ENCODE data around the gene HMG20A.

Gene HMG20A

DNA sequence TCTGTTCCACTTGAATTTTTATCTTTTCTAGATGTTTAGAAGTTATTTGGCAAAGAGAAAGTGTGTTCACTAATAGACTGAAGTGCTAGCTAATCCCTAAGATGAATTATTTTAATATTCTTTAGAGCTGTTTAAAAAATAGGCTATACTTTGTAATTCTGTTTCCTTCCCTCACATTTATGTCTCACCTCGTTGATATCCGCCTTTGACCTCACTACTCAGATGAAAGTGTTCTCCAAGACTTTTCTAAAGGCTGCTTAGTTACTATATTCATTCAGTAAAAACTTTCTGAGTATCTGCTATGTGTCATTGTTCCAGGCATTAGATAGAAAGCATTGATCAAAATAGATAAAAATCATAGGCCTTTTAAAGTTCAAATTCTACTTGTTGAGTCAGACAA lies 38.3 kb downstream of the HMG20A start:
- Histone ChIP-seq H2AFZ (ENCODE audit: low read length) (no peak overlapping the region), H3K4me3 (ENCODE audit: low read length, poor library complexity, severe bottlenecking) (no peak overlapping the region), H3K27me3 (ENCODE audit: insufficient read depth, low read length, poor library complexity, severe bottlenecking) (no peaks in the 10 kb centered on the region), H3K9me2 (replicated peaks; ENCODE audit: low read depth, low read length) (no peaks in the 10 kb centered on the region), H3K4me2 (ENCODE audit: low read depth, low read length, poor library complexity, severe bottlenecking) (no peak overlapping the region), H3K9me3 (ENCODE audit: insufficient read depth, low read depth, low read length) (no peaks in the 10 kb centered on the region), H3K9ac (ENCODE audit: low read depth, low read length, poor library complexity, severe bottlenecking) (no peak overlapping the region), H3K36me3 (ENCODE audit: insufficient read depth, low read length) (peaks cover 42% of the 10 kb centered on the region; the same call in 1 of the 2 replicates), H3K79me2 (ENCODE audit: insufficient read depth, low read length) (no peaks in the 10 kb centered on the region), H3K4me1 (ENCODE audit: insufficient read depth, low read length, poor library complexity, severe bottlenecking) (peaks cover 17% of the 10 kb centered on the region), H3F3A (ENCODE audit: low read depth) (0 out of 2 replicates have a peak, but pooled peaks cover 4% of the 10 kb centered on the region), H4K20me1 (ENCODE audit: insufficient read depth, low read length, poor library complexity, severe bottlenecking) (no peaks in the 10 kb centered on the region)
- no peak for TF ChIP-seq EZH2phosphoT487 (IDR thresholded peaks at IDR 0.05; ENCODE audit: borderline replicate concordance)
- TF ChIP-seq, protein P1, sequence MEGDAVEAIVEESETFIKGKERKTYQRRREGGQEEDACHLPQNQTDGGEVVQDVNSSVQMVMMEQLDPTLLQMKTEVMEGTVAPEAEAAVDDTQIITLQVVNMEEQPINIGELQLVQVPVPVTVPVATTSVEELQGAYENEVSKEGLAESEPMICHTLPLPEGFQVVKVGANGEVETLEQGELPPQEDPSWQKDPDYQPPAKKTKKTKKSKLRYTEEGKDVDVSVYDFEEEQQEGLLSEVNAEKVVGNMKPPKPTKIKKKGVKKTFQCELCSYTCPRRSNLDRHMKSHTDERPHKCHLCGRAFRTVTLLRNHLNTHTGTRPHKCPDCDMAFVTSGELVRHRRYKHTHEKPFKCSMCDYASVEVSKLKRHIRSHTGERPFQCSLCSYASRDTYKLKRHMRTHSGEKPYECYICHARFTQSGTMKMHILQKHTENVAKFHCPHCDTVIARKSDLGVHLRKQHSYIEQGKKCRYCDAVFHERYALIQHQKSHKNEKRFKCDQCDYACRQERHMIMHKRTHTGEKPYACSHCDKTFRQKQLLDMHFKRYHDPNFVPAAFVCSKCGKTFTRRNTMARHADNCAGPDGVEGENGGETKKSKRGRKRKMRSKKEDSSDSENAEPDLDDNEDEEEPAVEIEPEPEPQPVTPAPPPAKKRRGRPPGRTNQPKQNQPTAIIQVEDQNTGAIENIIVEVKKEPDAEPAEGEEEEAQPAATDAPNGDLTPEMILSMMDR (conservative IDR thresholded peaks at IDR 0.05; ENCODE audit: low read length): no peak

DNA sequence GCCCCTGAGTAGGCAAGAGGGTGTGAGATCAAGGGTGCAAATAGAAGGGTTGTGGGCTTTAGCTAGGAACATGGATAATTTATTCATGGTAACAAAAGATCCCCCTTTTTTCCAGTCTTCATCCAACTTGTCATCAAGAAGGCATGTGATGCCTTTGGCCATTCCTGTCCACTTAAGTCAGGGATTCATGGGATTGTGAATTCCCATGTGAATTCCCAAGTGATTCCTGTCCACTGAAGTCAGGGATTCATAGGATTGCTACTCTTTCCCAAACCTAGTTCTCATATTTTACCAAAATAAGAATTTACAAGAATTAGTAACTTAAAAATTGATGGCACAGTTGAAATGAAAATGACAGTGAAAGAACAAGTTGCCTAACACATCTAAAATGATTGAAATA lies 40.8 kb downstream of the HMG20A start:
- Histone ChIP-seq H3K9ac (ENCODE audit: low read depth, low read length, poor library complexity, severe bottlenecking) (no peak overlapping the region), H3K79me2 (ENCODE audit: insufficient read depth, low read length) (no peaks in the 10 kb centered on the region), H3K4me1 (ENCODE audit: insufficient read depth, low read length, poor library complexity, severe bottlenecking) (peaks cover 17% of the 10 kb centered on the region)

DNA sequence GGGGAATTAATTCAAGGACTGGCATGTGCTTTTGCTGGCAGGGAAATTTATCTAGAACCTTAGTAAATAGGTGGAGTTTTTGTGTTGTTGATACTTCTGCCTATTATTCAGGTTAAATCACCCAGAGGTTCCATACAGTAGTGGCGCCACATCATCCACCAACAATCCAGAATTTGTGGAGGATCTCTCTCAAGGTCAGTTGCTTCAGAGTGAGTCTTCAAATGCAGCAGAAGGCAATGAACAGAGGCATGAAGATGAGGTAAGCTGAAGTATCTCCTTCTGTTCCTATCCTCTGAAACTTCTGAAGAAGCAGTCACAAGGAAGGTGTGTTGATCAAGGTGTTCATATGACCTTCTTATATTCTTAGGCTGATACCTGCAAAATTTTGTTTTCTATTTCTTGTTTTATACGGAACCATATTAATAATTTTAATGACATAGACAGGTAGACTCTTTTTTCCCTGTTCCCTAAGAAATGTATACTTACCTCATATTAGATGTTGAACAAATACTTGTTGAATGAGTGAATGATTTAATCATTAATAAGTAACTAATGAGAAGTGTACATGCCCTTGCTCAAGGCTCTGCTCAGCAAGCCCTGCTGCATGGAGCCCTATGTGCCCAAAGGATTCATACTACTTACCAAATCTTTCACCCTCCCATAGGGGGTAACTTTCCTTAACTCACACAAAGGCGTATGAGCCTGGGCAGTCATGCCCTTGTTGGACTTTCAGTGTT lies 43.6 kb downstream of the HMG20A start:
- H3K36me3 ChIP-seq (ENCODE audit: insufficient read depth, low read length): peaks cover 79% of the 10 kb centered on the region
- H3K4me2 ChIP-seq (ENCODE audit: low read depth, low read length, poor library complexity, severe bottlenecking): no peak overlapping the region
- H3K9me3 ChIP-seq (ENCODE audit: insufficient read depth, low read depth, low read length): no peaks in the 10 kb centered on the region
- H3K9me2 ChIP-seq (replicated peaks; ENCODE audit: low read depth, low read length): no peaks in the 10 kb centered on the region
- H3K79me2 ChIP-seq (ENCODE audit: insufficient read depth, low read length): no peaks in the 10 kb centered on the region
- H3K4me1 ChIP-seq (ENCODE audit: insufficient read depth, low read length, poor library complexity, severe bottlenecking): no peaks in the 10 kb centered on the region
- TF ChIP-seq, protein P1 (conservative IDR thresholded peaks at IDR 0.05; ENCODE audit: low read length): no peak
- TF ChIP-seq EZH2phosphoT487 (IDR thresholded peaks at IDR 0.05; ENCODE audit: borderline replicate concordance): no peak
- no peak overlapping the region for H2AFZ ChIP-seq (ENCODE audit: low read length)
- H3F3A ChIP-seq (ENCODE audit: low read depth): no peaks in the 10 kb centered on the region
- H3K27me3 ChIP-seq (ENCODE audit: insufficient read depth, low read length, poor library complexity, severe bottlenecking): no peaks in the 10 kb centered on the region
- no peaks in the 10 kb centered on the region for H4K20me1 ChIP-seq (ENCODE audit: insufficient read depth, low read length, poor library complexity, severe bottlenecking)
- no peak overlapping the region for H3K4me3 ChIP-seq (ENCODE audit: low read length, poor library complexity, severe bottlenecking)
- H3K9ac ChIP-seq (ENCODE audit: low read depth, low read length, poor library complexity, severe bottlenecking): no peak overlapping the region

More for the DNA sequence above, 40.8 kb downstream of the HMG20A start:
- H3K27me3 ChIP-seq (ENCODE audit: insufficient read depth, low read length, poor library complexity, severe bottlenecking): no peaks in the 10 kb centered on the region
- H3K36me3 ChIP-seq (ENCODE audit: insufficient read depth, low read length): peaks cover 64% of the 10 kb centered on the region
- no peaks in the 10 kb centered on the region for H4K20me1 ChIP-seq (ENCODE audit: insufficient read depth, low read length, poor library complexity, severe bottlenecking)
- 0 out of 2 replicates have a peak, but pooled peaks cover 4% of the 10 kb centered on the region for H3F3A ChIP-seq (ENCODE audit: low read depth)
- H3K4me3 ChIP-seq (ENCODE audit: low read length, poor library complexity, severe bottlenecking): no peak overlapping the region
- H3K4me2 ChIP-seq (ENCODE audit: low read depth, low read length, poor library complexity, severe bottlenecking): no peak overlapping the region
- H2AFZ ChIP-seq (ENCODE audit: low read length): no peak overlapping the region
- TF ChIP-seq, protein P1 (conservative IDR thresholded peaks at IDR 0.05; ENCODE audit: low read length): no peak
- no peak for TF ChIP-seq EZH2phosphoT487 (IDR thresholded peaks at IDR 0.05; ENCODE audit: borderline replicate concordance)
- H3K9me3 ChIP-seq (ENCODE audit: insufficient read depth, low read depth, low read length): no peaks in the 10 kb centered on the region
- H3K9me2 ChIP-seq (replicated peaks; ENCODE audit: low read depth, low read length): no peaks in the 10 kb centered on the region
